Measurements from ENCODE around the gene CDV3.

Gene CDV3

GRCh38 chr3:133627789-133628188 lies 54.3 kb downstream of the CDV3 start:
- H3K4me3 ChIP-seq (ENCODE audit: low read length) = no peak overlapping the region
- TF ChIP-seq CTCF (conservative IDR thresholded peaks at IDR 0.05; ENCODE audit: low read depth, low read length) = no peak
- DNase-seq (ENCODE audit: low read depth) = no peak

GRCh38 chr3:133629146-133629545 lies 55.7 kb downstream of the CDV3 start:
- H3K4me3 ChIP-seq (ENCODE audit: low read length) = no peak overlapping the region
- no peak for DNase-seq (ENCODE audit: low read depth)
- no peak for TF ChIP-seq CTCF (conservative IDR thresholded peaks at IDR 0.05; ENCODE audit: low read depth, low read length)

GRCh38 chr3:133633439-133633838 lies 60.0 kb downstream of the CDV3 start:
- H3K4me3 ChIP-seq (ENCODE audit: low read length) = no peak overlapping the region
- DNase-seq (ENCODE audit: low read depth) = no peak
- TF ChIP-seq CTCF (conservative IDR thresholded peaks at IDR 0.05; ENCODE audit: low read depth, low read length) = no peak

Data from retinal pigment epithelial cell (primary cell).